Stomach smooth muscle (tissue), 2 donors: Measurements from ENCODE around the gene ZNF628.

Experiments used
- H3K27ac ChIP-seq: one replicate; pipeline ENCODE4 v1.7.0; 2013; ENCODE audit warnings: mild to moderate bottlenecking, low read length, inconsistent platforms
- H3K27me3 ChIP-seq, 2 donors: one replicate each; pipeline ENCODE4 v1.7.0; 2013; ENCODE audit warnings: low read length in 2 of 2; ENCODE audit not compliant: insufficient read depth in 2 of 2, control insufficient read depth in 1 of 2
- H3K36me3 ChIP-seq, 2 donors: one replicate each; pipeline ENCODE4 v1.7.0; 2013; ENCODE audit warnings: low read length in 2 of 2; ENCODE audit not compliant: control insufficient read depth in 2 of 2, insufficient read depth in 2 of 2
- H3K4me1 ChIP-seq: one replicate; pipeline ENCODE4 v1.7.0; 2013; ENCODE audit warnings: low read length; ENCODE audit not compliant: control insufficient read depth, insufficient read depth
- H3K4me3 ChIP-seq, 2 donors: one replicate each; pipeline ENCODE4 v1.7.0; 2013; ENCODE audit warnings: low read length in 2 of 2
- H3K9ac ChIP-seq, 2 donors: one replicate each; pipeline ENCODE4 v1.7.0; 2013; ENCODE audit warnings: low read length in 2 of 2, mild to moderate bottlenecking in 1 of 2
- H3K9me3 ChIP-seq, 2 donors: one replicate each; pipeline ENCODE4 v1.7.0; 2013; ENCODE audit warnings: low read length in 2 of 2; ENCODE audit not compliant: control insufficient read depth in 2 of 2
- donor health status: healthy.
- donor health status: Pancreatic carcinoma.

ZNF628 gene

DNA sequence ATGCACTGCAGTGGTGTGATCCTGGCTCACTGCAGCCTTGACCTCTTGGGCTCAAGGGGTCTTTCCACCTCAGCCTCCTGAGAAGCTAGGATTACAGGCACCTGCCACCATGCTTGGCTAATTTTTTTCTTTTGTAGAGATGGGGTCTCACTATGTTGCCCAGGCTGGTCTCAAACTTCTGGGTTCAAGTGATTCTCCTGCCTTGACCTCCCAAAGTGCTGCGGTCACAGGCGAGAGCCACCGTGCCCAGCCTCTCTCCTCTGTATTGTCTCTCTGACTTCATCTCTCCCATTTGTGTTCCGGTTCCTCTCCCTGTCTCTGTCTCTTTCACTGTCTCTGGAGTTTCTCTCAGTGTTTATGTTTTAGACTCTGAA is 10.2 kb upstream of the ZNF628 start:
- no peaks in the 10 kb centered on the region for H3K9me3 ChIP-seq
- no peak overlapping the region for H3K4me3 ChIP-seq
- no peak overlapping the region for H3K27ac ChIP-seq
- H3K27me3 ChIP-seq: no peaks in the 10 kb centered on the region
- peaks cover 16% of the 10 kb centered on the region for H3K4me1 ChIP-seq
- no peak overlapping the region for H3K9ac ChIP-seq
- no peaks in the 10 kb centered on the region for H3K36me3 ChIP-seq

- H3K27me3 ChIP-seq: no peaks in the 10 kb centered on the region
- no peak overlapping the region for H3K27ac ChIP-seq
- no peak overlapping the region for H3K9ac ChIP-seq
- peaks cover 7% of the 10 kb centered on the region for H3K4me1 ChIP-seq
- peak overlapping the region in 1 of 2 donors; percentile 15 for H3K4me3 ChIP-seq
- H3K36me3 ChIP-seq: no peaks in the 10 kb centered on the region
- no peaks in the 10 kb centered on the region for H3K9me3 ChIP-seq
Measured at GRCh38 chr19:55467236-55468053, 9.0 kb upstream of the ZNF628 start.

- no peaks in the 10 kb centered on the region for H3K36me3 ChIP-seq
- peak overlapping the region in 1 of 2 donors; percentile 15 for H3K4me3 ChIP-seq
- H3K27me3 ChIP-seq: no peaks in the 10 kb centered on the region
- peaks cover 6% of the 10 kb centered on the region for H3K4me1 ChIP-seq
- H3K9ac ChIP-seq: no peak overlapping the region
- no peak overlapping the region for H3K27ac ChIP-seq
- H3K9me3 ChIP-seq: no peaks in the 10 kb centered on the region
Measured at GRCh38 chr19:55468054-55468393, 8.4 kb upstream of the ZNF628 start.

- H3K36me3 ChIP-seq: no peaks in the 10 kb centered on the region
- H3K9me3 ChIP-seq: no peaks in the 10 kb centered on the region
- H3K27ac ChIP-seq: no peak overlapping the region
- peaks cover 17% of the 10 kb centered on the region for H3K4me1 ChIP-seq
- H3K4me3 ChIP-seq: no peak overlapping the region
- H3K27me3 ChIP-seq: no peaks in the 10 kb centered on the region
- H3K9ac ChIP-seq: no peak overlapping the region
Measured at GRCh38 chr19:55471266-55471665, 5.2 kb upstream of the ZNF628 start.

DNA sequence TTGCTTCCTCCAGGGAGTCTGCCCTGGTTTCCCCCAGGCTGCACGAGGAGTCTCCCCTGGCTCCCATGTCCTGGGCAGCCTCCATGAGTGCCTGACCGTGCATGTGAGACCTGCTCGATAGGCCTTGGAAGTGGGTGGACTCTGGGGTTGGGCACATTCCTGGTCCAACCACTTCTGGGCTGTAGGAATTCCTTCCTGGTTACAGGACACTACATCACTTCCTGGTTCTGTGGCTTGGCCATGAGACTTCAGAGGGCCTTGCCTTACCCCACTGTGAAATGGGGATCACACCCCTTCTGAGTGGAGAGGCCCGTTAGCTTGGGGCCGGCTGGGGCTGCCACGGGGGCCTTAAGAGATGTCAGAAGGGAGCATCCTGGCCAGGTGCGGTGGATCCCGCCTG is 4.0 kb upstream of the ZNF628 start:
- Histone ChIP-seq H3K36me3 (no peaks in the 10 kb centered on the region), H3K27me3 (no peaks in the 10 kb centered on the region), H3K27ac (no peak overlapping the region), H3K9me3 (no peaks in the 10 kb centered on the region), H3K9ac (no peak overlapping the region), H3K4me3 (no peak overlapping the region), H3K4me1 (peaks cover 18% of the 10 kb centered on the region)

DNA sequence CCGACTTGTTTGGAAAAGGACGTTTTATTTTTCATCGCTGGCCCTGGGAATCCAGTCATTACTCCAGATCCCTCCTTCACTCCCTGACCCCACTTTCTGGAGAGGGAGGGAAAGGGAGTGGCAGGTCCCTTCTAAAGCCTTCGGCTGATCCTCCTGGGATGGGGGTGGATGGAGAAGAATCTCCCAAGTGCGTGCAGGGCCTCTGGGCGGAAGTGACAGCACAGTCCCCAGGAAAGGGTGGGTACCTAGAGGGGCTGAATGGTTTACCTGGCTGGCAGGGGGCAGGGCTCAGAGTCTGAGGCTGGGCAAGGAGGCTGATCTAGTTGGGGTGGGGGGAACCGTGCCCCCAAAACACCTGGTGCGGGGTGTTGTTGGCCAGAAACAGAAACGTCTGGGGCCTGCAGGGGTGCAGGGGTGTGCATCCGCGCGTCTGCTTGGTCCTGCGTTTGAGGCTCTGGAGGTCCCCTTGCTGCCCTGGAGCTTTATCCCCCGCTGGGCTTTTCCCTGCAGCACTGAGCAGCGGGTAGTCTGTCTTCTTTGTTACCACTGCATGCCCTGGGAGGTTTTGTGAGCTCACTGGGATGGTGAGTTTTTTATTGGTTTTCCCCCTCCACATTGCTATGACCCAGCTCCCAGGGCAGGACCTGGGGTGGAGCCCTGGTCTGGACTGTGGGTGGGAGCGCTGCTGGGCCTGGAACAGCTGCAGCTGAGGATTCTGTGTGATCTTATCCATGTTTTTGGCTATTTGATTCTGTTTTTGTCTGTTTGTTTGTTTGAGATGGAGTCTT is 3.0 kb upstream of the ZNF628 start:
- Histone ChIP-seq H3K4me1 (peaks cover 21% of the 10 kb centered on the region), H3K27ac (no peak overlapping the region), H3K9me3 (no peaks in the 10 kb centered on the region), H3K36me3 (no peaks in the 10 kb centered on the region), H3K4me3 (no peak overlapping the region), H3K9ac (no peak overlapping the region), H3K27me3 (no peaks in the 10 kb centered on the region)

GRCh38 chr19:55474269-55475265 is 1.9 kb upstream of the ZNF628 start:
- no peak overlapping the region for H3K27ac ChIP-seq
- peaks cover 21% of the 10 kb centered on the region for H3K4me1 ChIP-seq
- no peaks in the 10 kb centered on the region for H3K9me3 ChIP-seq
- no peaks in the 10 kb centered on the region for H3K36me3 ChIP-seq
- no peak overlapping the region for H3K4me3 ChIP-seq
- H3K9ac ChIP-seq: no peak overlapping the region
- no peaks in the 10 kb centered on the region for H3K27me3 ChIP-seq

DNA sequence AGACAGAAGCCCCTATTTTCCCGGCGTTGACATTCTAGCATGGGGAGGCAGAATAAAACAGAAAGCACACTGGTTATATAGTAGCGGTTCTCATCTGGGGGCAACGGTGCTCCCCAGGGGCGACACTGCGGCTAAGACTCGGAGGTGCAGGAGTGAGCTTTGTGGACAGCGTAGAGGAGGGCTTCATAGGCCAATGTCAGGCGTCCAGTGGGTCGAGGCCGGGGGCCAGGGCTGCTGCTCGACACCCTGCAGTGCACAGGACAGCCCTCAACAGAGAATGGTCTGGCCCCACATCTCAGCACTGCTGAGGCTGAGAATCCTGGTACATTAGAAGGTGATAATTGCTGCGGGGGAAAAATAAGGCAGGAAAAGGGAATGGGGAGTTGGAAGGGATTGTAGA is 1.5 kb downstream of the ZNF628 start:
- Histone ChIP-seq H3K27me3 (no peaks in the 10 kb centered on the region), H3K9ac (no peak overlapping the region), H3K27ac (no peak overlapping the region), H3K36me3 (peaks cover 0 to 2% of the 10 kb centered on the region in 2 donors), H3K4me3 (peak overlapping the region; percentile 80 to 97), H3K4me1 (peaks cover 21% of the 10 kb centered on the region), H3K9me3 (no peaks in the 10 kb centered on the region)

DNA sequence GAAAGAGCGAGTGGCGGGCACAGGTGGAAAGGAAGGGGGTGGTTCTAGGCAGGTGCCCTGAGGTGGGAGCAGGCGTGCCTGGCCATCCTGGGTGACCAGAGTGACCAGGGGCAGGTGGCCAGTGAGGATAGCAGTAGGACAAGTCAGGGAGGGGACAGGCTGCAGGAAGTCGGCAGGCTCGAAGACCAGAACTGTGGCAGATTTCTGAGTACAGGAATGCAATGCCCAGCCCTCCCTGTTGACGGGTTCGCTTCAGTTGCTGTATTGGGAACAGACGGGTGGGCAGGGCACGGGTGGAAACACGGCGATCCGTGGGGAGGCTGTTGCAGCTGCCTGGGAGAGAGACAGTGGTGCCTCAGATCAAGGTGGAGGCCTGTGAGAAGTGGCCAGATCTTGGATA is 1.9 kb downstream of the ZNF628 start:
- H3K27ac ChIP-seq: no peak overlapping the region
- no peaks in the 10 kb centered on the region for H3K9me3 ChIP-seq
- peaks cover 0 to 2% of the 10 kb centered on the region in 2 donors for H3K36me3 ChIP-seq
- H3K4me3 ChIP-seq: no peak overlapping the region
- H3K4me1 ChIP-seq: peaks cover 21% of the 10 kb centered on the region
- no peak overlapping the region for H3K9ac ChIP-seq
- no peaks in the 10 kb centered on the region for H3K27me3 ChIP-seq

DNA sequence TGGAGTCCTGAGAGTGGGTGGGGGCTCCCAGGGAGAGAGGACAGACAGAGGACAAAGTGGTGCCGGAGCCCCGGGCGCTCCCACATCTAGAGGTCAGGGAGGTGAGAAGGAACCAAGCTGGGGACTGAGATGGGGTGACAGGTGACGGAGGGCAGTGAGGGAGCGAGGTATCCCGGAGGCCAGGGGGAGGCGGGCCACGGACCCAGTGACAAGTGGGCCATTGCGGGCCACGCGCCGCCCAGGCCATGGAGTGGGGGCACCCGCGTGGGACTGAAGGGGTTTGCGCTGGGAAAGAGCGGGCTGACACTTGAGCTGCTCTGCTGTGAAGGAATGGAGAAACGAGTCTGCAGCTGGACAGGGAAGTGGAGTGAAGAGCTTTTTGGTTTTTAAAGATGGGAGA is 2.6 kb downstream of the ZNF628 start:
- peaks cover 0 to 2% of the 10 kb centered on the region in 2 donors for H3K36me3 ChIP-seq
- H3K27me3 ChIP-seq: no peaks in the 10 kb centered on the region
- H3K4me3 ChIP-seq: no peak overlapping the region
- no peaks in the 10 kb centered on the region for H3K9me3 ChIP-seq
- H3K4me1 ChIP-seq: peaks cover 22% of the 10 kb centered on the region
- H3K9ac ChIP-seq: no peak overlapping the region
- H3K27ac ChIP-seq: no peak overlapping the region
